Pons (tissue), 1 donor: ENCODE results near the gene PIP5KL1.

Experiments used
- DNase-seq: peaks from one replicate; pipeline ENCODE4 v3.0.0-alpha.2; 2016; ENCODE audit warnings: low spot score

The PIP5KL1 gene

DNA sequence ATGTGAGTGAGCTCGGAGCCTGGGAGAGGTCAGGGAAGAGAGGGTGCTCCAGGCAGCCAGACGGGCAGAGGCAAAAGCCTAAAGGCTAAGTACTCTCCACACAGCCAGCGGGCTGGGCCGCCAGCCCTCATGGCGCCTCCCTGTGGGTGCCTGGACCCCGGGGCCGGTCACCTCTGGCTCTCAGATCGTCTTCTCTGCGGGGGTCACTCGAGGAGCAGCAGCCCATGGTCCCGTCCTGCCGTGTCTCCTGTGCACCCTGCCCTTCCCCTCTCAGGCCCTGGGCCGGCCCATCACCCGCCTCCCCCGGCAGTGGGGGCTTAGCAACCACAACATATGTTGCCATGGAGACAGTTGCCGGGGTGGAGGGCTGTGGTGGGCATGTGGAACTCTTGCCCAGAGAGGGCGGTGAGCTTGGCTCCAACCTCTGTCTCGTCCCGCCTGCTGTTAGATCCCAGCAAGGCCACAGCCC is 57.3 kb downstream of the PIP5KL1 start:
- DNase-seq: no peak

DNA sequence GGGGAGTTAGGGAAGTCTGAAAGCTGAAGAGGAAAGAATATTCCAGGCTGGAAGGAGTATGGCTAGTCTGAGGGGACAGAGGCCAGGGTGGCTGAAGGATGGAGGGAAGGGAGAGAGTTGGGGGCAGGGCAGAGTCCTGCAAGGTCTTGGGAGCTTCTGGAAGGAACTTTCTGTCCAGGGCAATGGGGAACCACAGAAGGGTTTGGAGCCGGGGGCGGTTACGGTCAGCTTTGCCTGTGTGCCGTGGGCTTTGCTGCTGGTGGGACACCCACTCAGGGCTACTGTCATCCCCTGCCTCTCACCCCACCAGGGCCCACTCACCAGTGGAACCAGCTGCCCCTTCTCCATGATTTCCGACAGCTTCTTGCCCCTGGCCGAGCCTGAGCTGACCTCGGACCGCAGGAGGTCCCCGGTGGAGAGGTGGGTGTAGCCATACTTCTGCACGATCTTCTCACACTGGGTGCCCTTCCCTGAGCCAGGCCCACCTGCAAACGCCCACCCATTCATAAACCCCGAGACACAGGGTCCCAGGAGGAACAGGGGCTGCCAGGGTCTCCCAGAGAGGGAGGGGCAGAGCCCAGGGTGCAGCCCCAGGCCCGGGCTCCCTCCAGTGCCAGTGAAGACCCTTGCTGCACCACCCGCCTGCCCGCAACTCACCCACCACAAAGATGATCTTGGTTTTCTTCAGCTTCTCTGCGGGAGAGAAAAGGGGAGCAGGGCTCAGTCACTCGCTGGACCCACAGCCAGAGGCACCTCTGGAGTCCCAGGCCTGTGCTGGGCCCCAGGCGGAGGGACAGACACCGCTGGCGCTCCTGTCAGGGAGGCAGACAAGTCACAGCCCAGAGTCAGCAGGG is 58.0 kb downstream of the PIP5KL1 start:
- no peak for DNase-seq

DNA sequence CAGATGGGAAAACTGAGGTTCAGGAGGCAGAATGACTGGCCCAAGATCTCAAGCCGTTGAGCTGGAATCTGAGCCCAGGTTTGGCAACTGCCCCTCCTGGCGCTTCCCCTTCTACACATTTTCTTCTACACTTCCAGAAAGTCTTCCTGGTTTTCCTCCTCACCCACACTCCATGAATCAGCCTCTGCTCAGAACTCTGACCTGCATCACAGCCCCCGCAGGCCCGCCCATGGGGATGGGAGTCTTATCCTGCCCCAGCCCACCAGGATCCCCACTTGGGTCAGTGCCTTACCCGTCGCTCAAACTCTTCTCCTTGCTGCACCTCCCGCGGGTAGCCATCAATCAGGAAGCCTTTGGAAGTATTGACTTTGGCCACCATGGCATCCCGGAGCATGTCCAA is 59.0 kb downstream of the PIP5KL1 start:
- DNase-seq: no peak

DNA sequence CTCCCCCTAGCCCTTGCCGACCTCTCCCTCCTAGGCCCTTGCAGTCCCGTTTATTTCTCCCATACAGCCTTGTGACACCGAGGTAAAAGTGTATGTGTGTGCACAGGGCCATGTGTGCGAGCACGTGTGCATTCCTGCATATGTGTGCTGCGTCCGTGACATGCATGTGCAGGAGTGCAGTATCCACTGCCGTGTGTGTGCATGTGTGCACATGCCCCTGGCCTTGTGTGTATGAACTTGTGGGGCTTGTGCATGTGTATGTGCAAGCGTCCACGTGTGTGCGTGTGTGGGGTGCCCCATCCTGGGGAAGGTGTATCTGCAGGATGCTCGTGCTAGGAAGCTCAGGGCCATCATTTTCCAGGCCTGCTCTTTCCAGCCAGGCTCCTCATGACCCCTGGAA is 59.7 kb downstream of the PIP5KL1 start:
- no peak for DNase-seq
